ENCODE data around the gene B3GNT7.

B3GNT7 gene

DNA sequence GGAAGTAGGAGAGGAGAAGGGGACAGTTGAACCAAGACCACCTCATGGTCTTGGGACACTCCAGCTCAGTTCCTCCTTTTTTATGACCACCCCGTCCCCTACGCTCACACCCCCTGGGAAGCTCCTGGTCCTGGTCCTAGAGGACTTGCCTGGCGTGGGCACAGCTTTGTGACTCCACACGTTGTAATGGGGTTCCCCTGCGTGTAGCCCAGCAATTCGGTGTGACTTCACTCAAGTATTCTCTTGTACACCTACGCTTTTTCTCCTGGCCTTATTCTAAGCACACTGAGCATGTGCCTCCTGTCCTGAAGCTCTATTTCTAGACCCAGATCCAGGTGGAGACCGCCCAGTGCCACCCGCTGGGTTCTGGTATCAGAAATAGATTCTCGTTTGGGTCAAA, 36.1 kb upstream of the B3GNT7 start:
- H3K4me2 ChIP-seq (ENCODE audit: insufficient read depth, low read length, poor library complexity, severe bottlenecking) = no peak overlapping the region
- WGBS, 2 donors (ENCODE audit: extremely low coverage in 2 of 2, insufficient read length in 2 of 2, insufficient replicate concordance in 1 of 2) = no CpG with 5 or more reads among the region's 10 CpGs
- H3K4me1 ChIP-seq (ENCODE audit: control insufficient read depth in 2 of 2, insufficient read depth in 1 of 2, low read depth in 1 of 2, low read length in 2 of 2) = peaks cover 4 to 9% of the 10 kb centered on the region in 2 donors
- H3K9me3 ChIP-seq (replicated peaks in 1 of 2; ENCODE audit: control insufficient read depth in 2 of 2, insufficient read depth in 1 of 2, low read depth in 1 of 2, low read length in 2 of 2) = no peaks in the 10 kb centered on the region
- H4K91ac ChIP-seq (ENCODE audit: low read depth, low read length, poor library complexity) = no peak overlapping the region
- no peak overlapping the region for H3K9ac ChIP-seq (ENCODE audit: low read depth, low read length, poor library complexity)
- H3K4me3 ChIP-seq (ENCODE audit: low read length in 2 of 2) = no peak overlapping the region
- H3K27ac ChIP-seq (replicated peaks; ENCODE audit: low read length) = no peak overlapping the region
- peaks cover 11% of the 10 kb centered on the region in 2 donors for H3K36me3 ChIP-seq (replicated peaks in 1 of 2; ENCODE audit: control insufficient read depth in 2 of 2, insufficient read depth in 2 of 2, low read length in 2 of 2)
- H2BK12ac ChIP-seq (ENCODE audit: low read length) = no peak overlapping the region
- H2AK5ac ChIP-seq (ENCODE audit: low read depth, low read length) = no peak overlapping the region
- no peak overlapping the region for H2BK5ac ChIP-seq (ENCODE audit: low read length)
- no peak overlapping the region for H3K4ac ChIP-seq (ENCODE audit: low read length)
- H3K18ac ChIP-seq (ENCODE audit: low read length) = no peak overlapping the region
- H2BK120ac ChIP-seq (ENCODE audit: low read depth, low read length) = no peak overlapping the region
- H3K14ac ChIP-seq (ENCODE audit: low read length) = no peak overlapping the region
- H4K8ac ChIP-seq (ENCODE audit: low read depth, low read length) = no peak overlapping the region
- DNase-seq (ENCODE audit: low spot score) = no peak
- H3K23ac ChIP-seq (ENCODE audit: low read depth, low read length, poor library complexity) = no peak overlapping the region
- no peak overlapping the region for H2BK15ac ChIP-seq (ENCODE audit: low read length)
- H3K27me3 ChIP-seq (ENCODE audit: control insufficient read depth in 3 of 3, insufficient read depth in 3 of 3, low read depth in 1 of 3, low read length in 3 of 3) = no peaks in the 10 kb centered on the region
- H2AFZ ChIP-seq (ENCODE audit: low read length) = no peak overlapping the region
- H3K79me1 ChIP-seq (ENCODE audit: low read depth, low read length) = no peaks in the 10 kb centered on the region

DNA sequence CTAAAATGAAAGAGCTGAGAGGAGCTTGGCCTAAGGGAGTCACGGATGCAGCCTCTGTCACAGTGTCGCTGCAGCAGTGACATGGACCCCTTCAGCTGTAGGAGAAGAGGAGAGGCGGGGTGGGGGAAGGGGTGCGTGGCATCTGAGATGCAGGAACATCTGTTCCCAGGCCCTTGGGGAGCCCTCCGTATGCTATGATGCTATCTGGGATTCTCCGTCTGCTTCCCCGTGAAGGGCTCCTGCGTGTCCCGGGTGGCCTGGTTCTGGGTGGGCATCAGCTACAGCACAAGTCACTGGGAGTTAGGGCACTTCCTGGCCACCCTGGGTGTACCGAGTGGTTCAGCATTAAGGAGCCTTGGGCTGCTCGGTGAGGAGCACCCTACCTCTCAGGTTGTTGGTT, 35.6 kb upstream of the B3GNT7 start:
- Histone ChIP-seq H2BK5ac (ENCODE audit: low read length) (no peak overlapping the region), H4K8ac (ENCODE audit: low read depth, low read length) (no peak overlapping the region), H2AFZ (ENCODE audit: low read length) (no peak overlapping the region), H3K79me1 (ENCODE audit: low read depth, low read length) (no peaks in the 10 kb centered on the region), H4K91ac (ENCODE audit: low read depth, low read length, poor library complexity) (no peak overlapping the region), H3K9ac (ENCODE audit: low read depth, low read length, poor library complexity) (no peak overlapping the region), H2BK12ac (ENCODE audit: low read length) (no peak overlapping the region), H3K36me3 (replicated peaks in 1 of 2; ENCODE audit: control insufficient read depth in 2 of 2, insufficient read depth in 2 of 2, low read length in 2 of 2) (peaks cover 11% of the 10 kb centered on the region in 2 donors), H2BK15ac (ENCODE audit: low read length) (no peak overlapping the region), H2BK120ac (ENCODE audit: low read depth, low read length) (no peak overlapping the region), H3K9me3 (replicated peaks in 1 of 2; ENCODE audit: control insufficient read depth in 2 of 2, insufficient read depth in 1 of 2, low read depth in 1 of 2, low read length in 2 of 2) (no peaks in the 10 kb centered on the region), H3K27ac (replicated peaks; ENCODE audit: low read length) (no peak overlapping the region), H3K4ac (ENCODE audit: low read length) (no peak overlapping the region), H2AK5ac (ENCODE audit: low read depth, low read length) (no peak overlapping the region), H3K27me3 (ENCODE audit: control insufficient read depth in 3 of 3, insufficient read depth in 3 of 3, low read depth in 1 of 3, low read length in 3 of 3) (no peaks in the 10 kb centered on the region), H3K4me1 (ENCODE audit: control insufficient read depth in 2 of 2, insufficient read depth in 1 of 2, low read depth in 1 of 2, low read length in 2 of 2) (peaks cover 8 to 12% of the 10 kb centered on the region in 2 donors), H3K23ac (ENCODE audit: low read depth, low read length, poor library complexity) (peak overlapping the region; percentile 50), H3K18ac (ENCODE audit: low read length) (peak overlapping the region; percentile 67), H3K14ac (ENCODE audit: low read length) (no peak overlapping the region), H3K4me2 (ENCODE audit: insufficient read depth, low read length, poor library complexity, severe bottlenecking) (no peak overlapping the region), H3K4me3 (ENCODE audit: low read length in 2 of 2) (no peak overlapping the region)
- no peak for DNase-seq (ENCODE audit: low spot score)
- no CpG with 5 or more reads among the region's 11 CpGs for WGBS, 2 donors (ENCODE audit: extremely low coverage in 2 of 2, insufficient read length in 2 of 2, insufficient replicate concordance in 1 of 2)

DNA sequence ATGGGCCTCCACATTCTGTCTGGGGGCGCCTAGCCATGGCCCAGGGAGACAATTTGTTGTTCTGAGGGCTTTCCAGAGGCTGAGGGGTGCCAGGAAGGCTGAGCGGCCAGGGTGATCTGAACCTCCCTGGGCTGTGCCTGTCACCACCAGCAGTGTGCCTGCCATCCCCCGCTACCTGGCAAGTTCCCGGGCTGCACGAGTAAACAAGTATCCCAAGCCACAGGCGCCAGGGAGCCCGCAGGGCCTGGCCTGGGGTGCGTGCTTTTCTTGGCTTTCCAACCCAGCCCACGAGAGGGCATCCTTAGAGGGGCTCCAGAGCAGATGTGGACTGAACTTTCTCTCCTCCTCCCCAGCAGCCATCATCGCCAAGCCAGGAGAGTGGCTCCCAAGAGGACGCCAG, 35.1 kb upstream of the B3GNT7 start:
- no peak overlapping the region for H3K4me2 ChIP-seq (ENCODE audit: insufficient read depth, low read length, poor library complexity, severe bottlenecking)
- peaks cover 11% of the 10 kb centered on the region in 2 donors for H3K36me3 ChIP-seq (replicated peaks in 1 of 2; ENCODE audit: control insufficient read depth in 2 of 2, insufficient read depth in 2 of 2, low read length in 2 of 2)
- no peak overlapping the region for H3K9ac ChIP-seq (ENCODE audit: low read depth, low read length, poor library complexity)
- WGBS, 2 donors (ENCODE audit: extremely low coverage in 2 of 2, insufficient read length in 2 of 2, insufficient replicate concordance in 1 of 2) = no CpG with 5 or more reads among the region's 11 CpGs
- H2BK5ac ChIP-seq (ENCODE audit: low read length) = peak overlapping the region; percentile 31
- no peak overlapping the region for H2BK12ac ChIP-seq (ENCODE audit: low read length)
- no peaks in the 10 kb centered on the region for H3K9me3 ChIP-seq (replicated peaks in 1 of 2; ENCODE audit: control insufficient read depth in 2 of 2, insufficient read depth in 1 of 2, low read depth in 1 of 2, low read length in 2 of 2)
- no peak overlapping the region for H3K4ac ChIP-seq (ENCODE audit: low read length)
- H3K27me3 ChIP-seq (ENCODE audit: control insufficient read depth in 3 of 3, insufficient read depth in 3 of 3, low read depth in 1 of 3, low read length in 3 of 3) = no peaks in the 10 kb centered on the region
- no peak overlapping the region for H2BK15ac ChIP-seq (ENCODE audit: low read length)
- H2BK120ac ChIP-seq (ENCODE audit: low read depth, low read length) = no peak overlapping the region
- H3K4me1 ChIP-seq (ENCODE audit: control insufficient read depth in 2 of 2, insufficient read depth in 1 of 2, low read depth in 1 of 2, low read length in 2 of 2) = peaks cover 10 to 16% of the 10 kb centered on the region in 2 donors
- H3K18ac ChIP-seq (ENCODE audit: low read length) = no peak overlapping the region
- DNase-seq (ENCODE audit: low spot score) = no peak
- no peaks in the 10 kb centered on the region for H3K79me1 ChIP-seq (ENCODE audit: low read depth, low read length)
- H2AFZ ChIP-seq (ENCODE audit: low read length) = no peak overlapping the region
- H3K4me3 ChIP-seq (ENCODE audit: low read length in 2 of 2) = no peak overlapping the region
- H2AK5ac ChIP-seq (ENCODE audit: low read depth, low read length) = no peak overlapping the region
- no peak overlapping the region for H4K91ac ChIP-seq (ENCODE audit: low read depth, low read length, poor library complexity)
- no peak overlapping the region for H3K27ac ChIP-seq (replicated peaks; ENCODE audit: low read length)
- H4K8ac ChIP-seq (ENCODE audit: low read depth, low read length) = no peak overlapping the region
- no peak overlapping the region for H3K23ac ChIP-seq (ENCODE audit: low read depth, low read length, poor library complexity)
- peak overlapping the region; percentile 2 for H3K14ac ChIP-seq (ENCODE audit: low read length)

DNA sequence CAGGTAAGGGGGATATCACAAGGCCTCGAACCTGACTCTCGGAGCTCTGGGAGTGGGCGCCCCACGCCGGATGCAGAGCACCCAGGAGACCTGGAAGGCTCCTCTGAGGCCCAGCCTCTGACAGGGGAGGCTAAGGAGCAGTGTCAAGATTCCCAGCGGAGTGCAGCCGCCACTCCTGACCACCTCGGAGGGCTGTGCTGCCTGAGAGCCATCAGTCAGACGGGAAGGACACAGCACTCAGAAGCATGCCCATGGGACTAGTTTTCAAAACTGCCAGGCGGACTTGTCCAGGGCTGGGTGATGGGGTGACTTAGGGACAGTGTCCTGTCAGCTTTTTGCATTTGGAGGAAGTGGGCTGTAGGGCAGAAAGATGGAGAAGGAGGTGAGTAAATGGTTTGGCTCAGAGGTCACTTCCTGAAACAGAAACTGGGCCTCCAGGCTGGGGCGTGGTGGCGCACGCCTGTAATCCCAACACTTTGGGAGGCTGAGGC, 34.6 kb upstream of the B3GNT7 start:
- no peaks in the 10 kb centered on the region for H3K79me1 ChIP-seq (ENCODE audit: low read depth, low read length)
- no peak overlapping the region for H3K4me3 ChIP-seq (ENCODE audit: low read length in 2 of 2)
- DNase-seq (ENCODE audit: low spot score) = no peak
- no peak overlapping the region for H3K4me2 ChIP-seq (ENCODE audit: insufficient read depth, low read length, poor library complexity, severe bottlenecking)
- no peak overlapping the region for H3K4ac ChIP-seq (ENCODE audit: low read length)
- H3K27me3 ChIP-seq (ENCODE audit: control insufficient read depth in 3 of 3, insufficient read depth in 3 of 3, low read depth in 1 of 3, low read length in 3 of 3) = no peaks in the 10 kb centered on the region
- H2BK120ac ChIP-seq (ENCODE audit: low read depth, low read length) = no peak overlapping the region
- no peaks in the 10 kb centered on the region for H3K9me3 ChIP-seq (replicated peaks in 1 of 2; ENCODE audit: control insufficient read depth in 2 of 2, insufficient read depth in 1 of 2, low read depth in 1 of 2, low read length in 2 of 2)
- H3K4me1 ChIP-seq (ENCODE audit: control insufficient read depth in 2 of 2, insufficient read depth in 1 of 2, low read depth in 1 of 2, low read length in 2 of 2) = peaks cover 7 to 14% of the 10 kb centered on the region in 2 donors
- H3K18ac ChIP-seq (ENCODE audit: low read length) = peak overlapping the region; percentile 52
- no peak overlapping the region for H4K91ac ChIP-seq (ENCODE audit: low read depth, low read length, poor library complexity)
- H2BK5ac ChIP-seq (ENCODE audit: low read length) = peak overlapping the region; percentile 31
- no peak overlapping the region for H3K9ac ChIP-seq (ENCODE audit: low read depth, low read length, poor library complexity)
- no peak overlapping the region for H3K23ac ChIP-seq (ENCODE audit: low read depth, low read length, poor library complexity)
- peak overlapping the region; percentile 2 for H3K14ac ChIP-seq (ENCODE audit: low read length)
- H3K27ac ChIP-seq (replicated peaks; ENCODE audit: low read length) = no peak overlapping the region
- no peak overlapping the region for H4K8ac ChIP-seq (ENCODE audit: low read depth, low read length)
- no peak overlapping the region for H2BK15ac ChIP-seq (ENCODE audit: low read length)
- peaks cover 11% of the 10 kb centered on the region in 2 donors for H3K36me3 ChIP-seq (replicated peaks in 1 of 2; ENCODE audit: control insufficient read depth in 2 of 2, insufficient read depth in 2 of 2, low read length in 2 of 2)
- no peak overlapping the region for H2AK5ac ChIP-seq (ENCODE audit: low read depth, low read length)
- no peak overlapping the region for H2AFZ ChIP-seq (ENCODE audit: low read length)
- no peak overlapping the region for H2BK12ac ChIP-seq (ENCODE audit: low read length)
- no CpG with 5 or more reads among the region's 13 CpGs for WGBS, 2 donors (ENCODE audit: extremely low coverage in 2 of 2, insufficient read length in 2 of 2, insufficient replicate concordance in 1 of 2)
